PFSK-1 (cell line): ENCODE results near the gene PHF12.

ENCODE experiments used
- POLR2AphosphoS5 ChIP-seq: IDR thresholded peaks from 2 replicates; pipeline ENCODE4 v1.6.1; 2012; ENCODE audit warnings: low read depth, mild to moderate bottlenecking, control low read depth, low read length, moderate library complexity
- REST ChIP-seq, 2 experiments: IDR thresholded peaks; 2 replicates each; pipeline versions ENCODE4 v1.6.1 to v1.8.0; 2011 to 2012; ENCODE audit warnings: low read depth in 2 of 2, low read length in 2 of 2, control low read depth in 1 of 2, inconsistent platforms in 1 of 2, mild to moderate bottlenecking in 1 of 2, moderate library complexity in 1 of 2; ENCODE audit not compliant: insufficient read depth in 1 of 2
- SIN3A ChIP-seq: IDR thresholded peaks from 2 replicates; pipeline ENCODE4 v1.6.1; 2012; ENCODE audit warnings: mild to moderate bottlenecking, low read length, moderate library complexity, borderline replicate concordance; ENCODE audit not compliant: insufficient read depth
- TAF1 ChIP-seq: IDR thresholded peaks from 2 replicates; pipeline ENCODE4 v1.6.1; 2012; ENCODE audit warnings: low read length, control low read depth, borderline replicate concordance; ENCODE audit not compliant: insufficient read depth

GRCh38 chr17:28857905-28858800 lies 93.2 kb downstream of the PHF12 start:
- TF ChIP-seq SIN3A (no peak), POLR2AphosphoS5 (no peak), TAF1 (no peak), REST (IDR thresholded peaks at IDR 0.05; ENCODE audit: insufficient read depth in 1 of 2, low read depth in 2 of 2, low read length in 2 of 2) (no peak)
